Hepatic stellate cell (primary cell): ENCODE results near the gene NFYC.
A peak's percentile ranks its signal among the peaks of the same experiment; 100 is the strongest.

Source experiments
- DNase-seq: peaks from one replicate; pipeline ENCODE4 v3.0.0; 2011; ENCODE audit warnings: low spot score

Gene NFYC

DNA sequence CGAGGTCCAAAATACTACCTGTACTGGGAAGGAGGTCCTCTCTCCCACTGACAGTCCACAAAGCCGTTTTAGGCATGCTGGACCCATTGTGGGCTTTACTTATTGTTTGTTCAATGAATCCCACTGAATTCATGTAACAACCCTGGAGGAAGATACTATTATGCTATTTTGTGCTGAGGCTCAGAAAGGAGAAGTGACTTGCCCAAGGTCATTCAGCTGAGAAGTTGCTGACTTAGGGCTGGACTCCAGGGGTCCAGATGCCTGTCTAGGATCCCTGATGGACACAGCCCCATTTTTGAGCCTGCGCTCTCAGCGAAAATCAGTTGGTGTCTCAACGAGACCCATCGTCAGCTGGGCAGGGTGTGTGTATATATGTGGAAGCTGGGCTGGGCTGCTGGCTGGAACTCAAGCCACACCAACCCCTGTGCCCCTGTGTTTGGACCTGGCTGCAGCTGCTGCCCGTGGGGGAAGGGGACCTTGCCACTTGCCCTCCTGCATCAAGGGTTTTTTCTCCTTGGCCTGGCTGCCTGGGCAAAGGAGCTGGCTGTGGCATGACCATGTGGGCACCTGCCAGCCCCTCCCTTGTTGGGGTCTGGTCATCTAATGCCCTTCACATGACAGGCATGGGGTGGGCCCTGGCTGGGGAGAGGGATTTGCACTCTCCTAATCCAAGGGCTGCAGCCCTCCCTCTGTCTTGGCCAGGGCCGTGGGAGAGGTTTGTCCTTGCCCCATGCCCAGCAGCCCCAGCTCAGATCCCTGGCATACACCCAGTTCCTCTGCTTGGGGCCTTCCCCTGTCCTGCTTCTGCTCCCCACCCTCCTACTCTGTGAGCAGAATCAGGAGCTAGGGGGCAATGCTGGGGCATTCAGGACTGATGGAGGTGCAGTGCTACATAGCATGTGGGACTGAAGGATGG, 107.1 kb downstream of the NFYC start:
- DNase-seq: no peak

DNA sequence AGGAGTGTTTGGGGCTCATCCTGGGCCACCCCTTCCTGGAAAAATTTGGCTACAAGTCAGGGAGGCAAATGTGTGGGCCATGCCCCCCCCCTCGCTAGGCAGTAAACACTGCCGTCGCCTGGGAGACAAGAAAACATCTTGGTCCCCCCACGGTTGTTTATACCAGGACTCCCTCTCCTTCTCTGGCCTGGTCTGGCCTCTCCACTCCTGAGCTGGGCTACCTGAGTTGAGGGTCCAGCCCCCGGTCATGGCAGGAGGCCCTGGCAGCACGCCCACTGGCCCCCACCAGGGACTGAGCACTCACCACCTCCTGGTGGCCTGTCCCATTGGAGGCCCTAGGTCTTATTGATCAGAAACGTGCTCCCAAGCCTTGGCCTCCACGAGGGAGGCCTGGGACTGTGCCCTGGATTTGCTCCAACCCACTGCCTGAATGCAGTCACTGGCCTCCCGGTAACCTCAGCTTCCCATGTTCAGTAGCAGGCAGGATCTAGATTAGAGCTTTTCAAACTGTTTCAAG, 107.9 kb downstream of the NFYC start:
- DNase-seq: no peak

DNA sequence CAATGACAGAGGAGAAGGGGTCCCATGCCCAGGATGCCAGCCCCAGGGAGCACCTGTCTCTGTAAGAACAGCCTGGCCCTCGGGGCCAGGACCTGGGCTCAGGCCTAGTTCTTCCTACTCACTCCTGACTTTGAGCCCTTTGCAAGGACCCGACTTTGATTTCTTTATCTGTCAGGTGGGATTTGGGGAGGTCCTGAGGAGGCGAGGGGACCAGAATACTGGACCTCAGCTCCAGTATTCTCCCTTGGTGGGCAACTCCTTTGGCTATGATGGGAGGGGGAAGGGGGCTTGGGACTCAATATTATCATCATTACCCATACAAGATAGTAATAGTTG, 110.2 kb downstream of the NFYC start:
- no peak for DNase-seq

DNA sequence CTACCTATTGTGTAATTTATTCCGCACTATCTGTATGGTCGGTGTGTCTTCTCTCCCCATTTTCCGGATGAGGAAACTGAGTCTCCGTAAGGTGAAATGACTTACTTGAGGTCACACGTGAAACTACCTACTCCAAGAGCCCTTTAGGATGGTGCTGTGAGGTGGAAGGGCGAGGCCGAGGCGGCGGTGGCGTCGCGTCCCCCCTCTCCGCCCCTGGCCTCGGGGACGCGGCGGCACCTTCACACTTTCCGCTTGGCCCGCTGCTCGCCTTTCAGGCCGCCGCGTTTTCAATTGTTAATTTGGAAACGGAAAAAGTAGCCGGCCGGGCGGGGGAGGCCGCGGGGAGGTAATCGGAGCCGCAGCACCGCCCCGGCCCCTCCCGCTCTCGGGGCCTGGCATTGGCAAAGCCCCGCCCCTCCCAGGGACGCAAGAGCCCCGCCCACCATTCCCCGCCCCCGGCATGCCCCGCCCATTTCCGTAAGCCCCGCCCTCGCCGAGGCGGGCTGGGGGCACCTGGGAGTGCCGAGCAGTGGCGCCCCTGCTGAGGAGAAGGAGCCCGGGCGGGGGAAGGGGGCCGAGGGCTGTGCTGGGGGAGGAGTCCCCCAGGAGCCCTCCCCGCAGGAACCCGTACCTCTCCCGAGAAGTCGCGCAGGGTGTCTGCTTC, 110.7 kb downstream of the NFYC start:
- peak; percentile 90 for DNase-seq

- no peak for DNase-seq
Measured at GRCh38 chr1:40802742-40803113, 111.2 kb downstream of the NFYC start.

DNA sequence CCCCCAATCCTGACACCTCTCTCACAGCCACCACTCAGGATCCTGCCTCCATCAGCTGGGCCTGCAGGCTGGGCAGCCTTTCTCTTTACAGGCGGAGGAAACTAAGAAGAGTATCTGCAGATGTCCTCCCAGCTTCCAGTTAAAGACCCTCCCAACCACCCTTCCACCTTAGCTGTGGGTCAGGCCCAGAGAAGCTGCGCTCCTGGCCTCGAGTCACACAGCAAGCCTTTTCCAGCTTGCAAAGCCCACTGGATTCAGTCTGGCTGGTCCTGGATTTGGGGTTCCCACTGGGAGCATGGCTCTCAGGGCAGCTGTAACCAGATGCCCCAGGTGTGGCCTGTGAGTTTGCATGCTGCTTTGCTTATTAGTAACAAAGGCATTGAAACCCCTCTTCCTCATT, 111.9 kb downstream of the NFYC start:
- DNase-seq: no peak

GRCh38 chr1:40803902-40804301, 112.4 kb downstream of the NFYC start:
- no peak for DNase-seq

DNA sequence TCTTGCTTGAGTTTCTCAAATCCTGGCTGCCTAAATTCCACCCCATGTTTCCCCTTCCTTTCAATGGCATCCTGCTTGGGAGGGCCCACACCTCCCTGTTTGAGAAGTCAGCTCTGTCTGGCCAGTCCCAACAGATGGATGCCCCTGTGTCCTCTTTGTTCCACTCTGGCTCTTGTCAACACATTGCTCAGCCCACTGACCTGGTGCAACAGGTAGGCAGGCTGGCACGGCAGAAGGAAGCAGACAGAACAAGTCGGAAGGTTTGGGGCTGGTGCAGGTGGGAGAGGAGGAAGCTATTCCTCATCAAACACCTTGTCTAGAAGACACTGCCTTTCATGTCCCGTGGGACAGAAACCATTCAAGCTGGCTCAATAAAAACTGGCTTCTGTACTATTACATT, 114.7 kb downstream of the NFYC start:
- no peak for DNase-seq

GRCh38 chr1:40806731-40807695, 115.5 kb downstream of the NFYC start:
- peak; percentile 88 for DNase-seq

GRCh38 chr1:40808002-40808401, 116.5 kb downstream of the NFYC start:
- peak; percentile 52 for DNase-seq

DNA sequence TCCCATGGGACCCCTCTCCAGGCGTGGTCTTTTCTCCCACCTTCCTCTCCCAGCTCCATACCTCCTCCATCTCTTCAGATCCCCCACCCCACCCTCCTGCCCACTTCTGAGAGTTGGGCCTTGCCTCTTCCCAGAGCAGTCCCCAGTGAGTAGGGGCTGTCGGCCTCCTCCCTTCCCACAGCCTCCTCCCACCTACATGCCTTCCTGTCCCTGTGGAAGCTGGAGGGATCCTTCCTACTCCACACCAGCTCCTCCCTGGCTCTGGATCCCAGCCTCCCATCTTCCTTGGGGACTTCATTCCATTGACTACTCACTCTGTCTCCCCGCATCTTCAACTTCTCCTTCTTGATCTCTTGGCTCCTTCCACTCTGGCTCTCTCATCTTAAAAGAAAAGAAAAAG, 116.9 kb downstream of the NFYC start:
- DNase-seq: peak; percentile 79

DNA sequence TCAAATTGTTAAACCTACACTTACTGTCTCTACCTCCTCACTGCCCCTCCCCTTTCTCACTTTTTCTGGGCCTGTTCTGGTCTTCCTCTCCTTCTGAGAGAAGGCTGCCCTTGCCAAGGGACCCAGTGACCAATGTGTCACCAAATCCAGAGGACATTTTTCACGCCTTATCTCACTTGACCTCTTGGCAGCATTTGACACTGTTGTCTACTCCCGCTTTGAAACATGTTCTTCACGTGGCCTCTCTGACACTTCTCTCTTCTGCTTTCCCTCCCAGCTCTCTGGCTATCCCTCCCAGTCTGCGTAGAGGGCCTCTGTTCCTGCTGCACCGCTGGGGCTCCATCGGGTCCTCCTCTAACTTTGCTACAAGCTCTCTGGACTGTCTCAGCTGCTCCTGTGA, 117.4 kb downstream of the NFYC start:
- DNase-seq: no peak

GRCh38 chr1:40810927-40811326, 119.4 kb downstream of the NFYC start:
- no peak for DNase-seq

DNA sequence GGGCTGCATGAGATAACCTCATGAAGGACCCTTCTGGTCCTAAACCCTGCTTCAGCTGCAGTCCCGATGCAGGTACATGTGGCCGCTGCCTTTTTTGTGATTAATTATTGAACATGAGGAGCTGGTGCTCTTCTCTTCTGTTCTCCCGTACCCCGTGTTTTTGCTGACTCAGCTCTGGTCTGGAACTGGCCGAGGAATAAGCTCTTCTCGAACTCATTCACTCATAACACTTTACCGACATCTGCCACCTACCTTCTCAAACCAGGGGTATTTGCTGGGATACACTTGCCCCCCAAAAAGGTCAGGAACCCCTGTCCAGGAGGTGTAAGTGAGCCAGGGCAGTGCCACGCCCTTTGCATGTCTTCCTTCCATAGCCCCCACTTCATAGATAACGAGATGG, 123.9 kb downstream of the NFYC start:
- no peak for DNase-seq

DNA sequence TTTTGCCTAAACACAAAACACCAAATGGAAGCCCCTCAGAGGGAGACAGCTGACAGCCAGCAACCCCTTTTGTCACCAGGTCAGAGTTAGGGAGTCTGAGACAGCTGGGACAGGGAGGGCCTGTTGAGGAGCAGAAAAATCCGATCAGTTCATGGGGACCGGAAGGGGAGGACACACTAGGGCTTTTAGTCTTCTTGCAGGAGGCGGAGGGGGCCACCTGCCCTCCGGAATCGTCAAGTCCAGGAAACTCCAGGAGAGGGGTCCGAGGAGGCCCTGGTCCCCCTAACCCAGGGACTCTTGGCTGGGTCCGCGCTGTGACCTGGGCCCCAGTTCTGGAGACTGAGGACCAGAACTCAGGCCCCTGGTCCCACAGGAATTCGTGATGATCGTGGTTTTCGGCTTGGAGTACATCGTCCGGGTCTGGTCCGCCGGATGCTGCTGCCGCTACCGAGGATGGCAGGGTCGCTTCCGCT, 126.3 kb downstream of the NFYC start:
- no peak for DNase-seq

- DNase-seq: no peak
Measured at GRCh38 chr1:40818264-40818961, 126.9 kb downstream of the NFYC start.

- no peak for DNase-seq
Measured at GRCh38 chr1:40819101-40819500, 127.6 kb downstream of the NFYC start.

DNA sequence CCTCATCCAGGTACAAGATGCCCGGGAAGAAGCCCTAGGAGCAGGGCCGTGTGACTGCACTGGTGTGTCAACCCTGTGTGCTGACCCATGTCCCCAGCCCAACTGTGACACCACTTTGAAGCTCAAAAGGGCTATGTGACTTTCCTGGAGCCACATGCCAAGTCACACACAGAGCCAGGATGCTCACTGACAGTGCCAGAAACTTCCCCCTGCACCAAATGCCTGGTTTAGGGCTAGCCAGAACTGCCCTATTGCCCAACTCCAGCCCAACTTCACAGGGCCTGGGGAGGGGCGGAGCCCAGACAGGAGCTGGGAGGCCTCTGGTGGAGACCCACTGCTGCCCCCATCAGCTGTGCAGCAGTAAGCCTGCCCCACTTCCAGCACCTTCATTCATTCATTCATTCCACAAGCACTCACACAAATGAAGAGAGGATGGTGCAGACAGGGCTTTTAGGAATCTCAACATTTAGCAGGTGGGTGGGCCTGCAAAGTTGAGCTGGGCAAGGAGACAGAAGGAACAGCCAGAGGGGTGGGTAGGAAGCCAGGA, 128.8 kb downstream of the NFYC start:
- DNase-seq: no peak
